Cortex of kidney (tissue), 1 donor: ENCODE results near the gene ACTL7B.
"Not testable (repeated sequence)": the region's sequence is repeated elsewhere in the genome, so short reads cannot be mapped to it uniquely, and the experiment has no call there.

Source experiments
- DNase-seq: peaks from one replicate; lab custom pipeline; 2025; lab: John Stamatoyannopoulos, UW

Gene ACTL7B

GRCh38 chr9:108869092-108869725 is 13.4 kb upstream of the ACTL7B start:
- no peak for DNase-seq

GRCh38 chr9:108867829-108868228 is 12.0 kb upstream of the ACTL7B start:
- DNase-seq: no peak

GRCh38 chr9:108867116-108867515 is 11.3 kb upstream of the ACTL7B start:
- DNase-seq: no peak

- no peak for DNase-seq
Observed at GRCh38 chr9:108866001-108866420, 10.2 kb upstream of the ACTL7B start.

- DNase-seq: no peak
Observed at GRCh38 chr9:108865037-108865436, 9.3 kb upstream of the ACTL7B start.

GRCh38 chr9:108864446-108864845 is 8.7 kb upstream of the ACTL7B start:
- no peak for DNase-seq

GRCh38 chr9:108863891-108864290 is 8.1 kb upstream of the ACTL7B start:
- no peak for DNase-seq

- DNase-seq: no peak
Observed at GRCh38 chr9:108861997-108862396, 6.2 kb upstream of the ACTL7B start, which contains the start of gene ACTL7A. Gene ACTL7A (plus strand): TSS chr9:108862266. CDS start chr9:108862323, 57 bp downstream.

GRCh38 chr9:108861464-108861863 is 5.7 kb upstream of the ACTL7B start:
- no peak for DNase-seq

- no peak for DNase-seq
Observed at GRCh38 chr9:108860764-108861163, 5.0 kb upstream of the ACTL7B start.

GRCh38 chr9:108860354-108860753 is 4.6 kb upstream of the ACTL7B start:
- no peak for DNase-seq

- no peak for DNase-seq
Observed at GRCh38 chr9:108859459-108860114, 3.8 kb upstream of the ACTL7B start.

GRCh38 chr9:108857572-108857971 is 1.8 kb upstream of the ACTL7B start:
- DNase-seq: no peak

- DNase-seq: no peak
Observed at GRCh38 chr9:108855529-108855886, 278 bp downstream of the ACTL7B start.

GRCh38 chr9:108854641-108855528 is 901 bp downstream of the ACTL7B start:
- no peak for DNase-seq

GRCh38 chr9:108854094-108854493 is 1.7 kb downstream of the ACTL7B start:
- DNase-seq: no peak

- no peak for DNase-seq
Observed at GRCh38 chr9:108852079-108852478, 3.7 kb downstream of the ACTL7B start.

- DNase-seq: no peak
Observed at GRCh38 chr9:108851138-108851537, 4.6 kb downstream of the ACTL7B start.

GRCh38 chr9:108850293-108850897 is 5.4 kb downstream of the ACTL7B start:
- no peak for DNase-seq

- not testable (repeated sequence) for DNase-seq
Observed at GRCh38 chr9:108848296-108848695, 7.5 kb downstream of the ACTL7B start.

- no peak for DNase-seq
Observed at GRCh38 chr9:108845947-108846346, 9.8 kb downstream of the ACTL7B start.

GRCh38 chr9:108845507-108845906 is 10.3 kb downstream of the ACTL7B start:
- DNase-seq: no peak
